GM12892 (cell line): ENCODE results near the gene HDAC5.
"Not testable (repeated sequence)": the region's sequence is repeated elsewhere in the genome, so short reads cannot be mapped to it uniquely, and the experiment has no call there.

ENCODE experiments used
- DNase-seq: peaks from one replicate; pipeline ENCODE4 v3.0.0; 2011; ENCODE audit not compliant: insufficient read length
- FAIRE-seq: peaks from 2 replicates; lab custom pipeline; 2011; peaks lifted over from hg19 to GRCh38; lab: Jason Lieb, UNC
- POLR2A ChIP-seq: IDR thresholded peaks from 2 replicates; pipeline ENCODE4 v1.6.1; 2011; ENCODE audit warnings: low read depth, low read length, control low read depth
- POLR2AphosphoS5 ChIP-seq: IDR thresholded peaks from 2 replicates; pipeline ENCODE4 v1.6.1; 2011; ENCODE audit warnings: low read depth, low read length, control low read depth
- TAF1 ChIP-seq: IDR thresholded peaks from 2 replicates; pipeline ENCODE4 v1.6.1; 2011; ENCODE audit warnings: low read depth, mild to moderate bottlenecking, control low read depth, low read length, borderline replicate concordance

Gene HDAC5

GRCh38 chr17:44147812-44148211, 24.4 kb upstream of the HDAC5 start:
- FAIRE-seq = no peak
- DNase-seq = no peak
- TF ChIP-seq POLR2A (no peak), TAF1 (no peak), POLR2AphosphoS5 (no peak)

GRCh38 chr17:44146375-44147346, 23.2 kb upstream of the HDAC5 start:
- FAIRE-seq (no peak), DNase-seq (no peak)
- no peak for TF ChIP-seq TAF1
- no peak for TF ChIP-seq POLR2AphosphoS5
- no peak for TF ChIP-seq POLR2A

- DNase-seq (no peak), FAIRE-seq (no peak)
- TF ChIP-seq POLR2AphosphoS5 = no peak
- TF ChIP-seq TAF1 = no peak
- no peak for TF ChIP-seq POLR2A
Measured at GRCh38 chr17:44144966-44145739, 21.7 kb upstream of the HDAC5 start.

GRCh38 chr17:44143921-44144320, 20.5 kb upstream of the HDAC5 start:
- DNase-seq, FAIRE-seq: not testable (repeated sequence)

GRCh38 chr17:44137891-44138709, 14.7 kb upstream of the HDAC5 start:
- FAIRE-seq = no peak
- DNase-seq = no peak

GRCh38 chr17:44134752-44135568, 11.5 kb upstream of the HDAC5 start:
- TF ChIP-seq POLR2A (no peak), POLR2AphosphoS5 (no peak), TAF1 (no peak)
- FAIRE-seq = no peak
- no peak for DNase-seq

More at GRCh38 chr17:44137891-44138709, 14.7 kb upstream of the HDAC5 start:
- TF ChIP-seq POLR2AphosphoS5 = no peak
- TF ChIP-seq POLR2A = no peak
- no peak for TF ChIP-seq TAF1

GRCh38 chr17:44133918-44134476, 10.6 kb upstream of the HDAC5 start:
- FAIRE-seq (no peak), DNase-seq (no peak)
- TF ChIP-seq TAF1 = no peak

- TF ChIP-seq POLR2A = no peak
- no peak for TF ChIP-seq POLR2AphosphoS5
- TF ChIP-seq TAF1 = no peak
- FAIRE-seq (no peak), DNase-seq (no peak)
Measured at GRCh38 chr17:44132275-44132821, 8.9 kb upstream of the HDAC5 start.

GRCh38 chr17:44131372-44131771, 7.9 kb upstream of the HDAC5 start:
- not testable (repeated sequence) for DNase-seq, FAIRE-seq

GRCh38 chr17:44130693-44131349, 7.4 kb upstream of the HDAC5 start:
- DNase-seq (no peak), FAIRE-seq (no peak)
- TF ChIP-seq TAF1 (no peak), POLR2AphosphoS5 (no peak), POLR2A (no peak)
